ENCODE data around the gene LRATD1. TPM values are rescaled to one million over a fixed set of nuclear protein-coding genes. Genes with fewer than 3 reads are reported as not detected.

Gene LRATD1
- total RNA-seq, 1 donor from 2014 or later: 8.9 TPM

GRCh38 chr2:14602309-14602708 is 30.2 kb upstream of the LRATD1 start:
- Histone ChIP-seq H3K36me3 (no peaks in the 10 kb centered on the region), H3K4me3 (no peak overlapping the region), H3K27me3 (no peaks in the 10 kb centered on the region), H3K4me1 (no peaks in the 10 kb centered on the region), H3K9me3 (no peaks in the 10 kb centered on the region), H3K27ac (no peak overlapping the region)
- DNase-seq: no peak
- ATAC-seq: no peak
- TF ChIP-seq CTCF (IDR thresholded peaks at IDR 0.05): no peak
- intact Hi-C loops (cut with DNase I): no loop called here

DNA sequence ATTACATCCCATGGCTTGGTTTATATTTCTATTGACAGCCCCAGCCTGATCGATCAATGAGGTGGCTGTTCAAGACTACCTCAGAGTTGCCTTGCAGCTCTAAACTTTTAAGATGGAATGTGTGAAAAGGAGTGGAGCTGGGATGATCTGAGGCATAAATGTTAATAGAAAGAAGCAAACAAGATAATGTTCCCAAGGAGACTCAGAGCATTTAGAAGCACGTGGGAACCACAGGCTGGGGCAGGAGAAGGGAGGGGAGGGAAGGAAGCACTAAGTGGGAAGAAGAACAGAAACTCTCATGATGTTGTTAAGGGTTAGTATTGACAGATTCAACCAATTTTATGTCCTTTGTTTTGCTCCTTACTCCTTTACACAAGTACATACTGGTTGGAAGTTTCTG is 28.8 kb upstream of the LRATD1 start:
- TF ChIP-seq CTCF (IDR thresholded peaks at IDR 0.05): no peak

GRCh38 chr2:14608245-14608644 is 24.3 kb upstream of the LRATD1 start:
- DNase-seq (no peak), ATAC-seq (no peak)
- Histone ChIP-seq H3K36me3 (no peaks in the 10 kb centered on the region), H3K27ac (no peak overlapping the region), H3K4me1 (no peaks in the 10 kb centered on the region), H3K27me3 (no peaks in the 10 kb centered on the region), H3K9me3 (no peaks in the 10 kb centered on the region), H3K4me3 (no peak overlapping the region)
- TF ChIP-seq CTCF (IDR thresholded peaks at IDR 0.05): no peak
- intact Hi-C loops (cut with DNase I): no loop called here

More for the DNA sequence above, 28.8 kb upstream of the LRATD1 start:
- Histone ChIP-seq H3K9me3 (no peaks in the 10 kb centered on the region), H3K27me3 (no peaks in the 10 kb centered on the region), H3K27ac (no peak overlapping the region), H3K36me3 (no peaks in the 10 kb centered on the region), H3K4me1 (no peaks in the 10 kb centered on the region), H3K4me3 (no peak overlapping the region)
- no peak for DNase-seq
- intact Hi-C loops (cut with DNase I): no loop called here
- no peak for ATAC-seq

- Histone ChIP-seq H3K9me3 (no peaks in the 10 kb centered on the region), H3K27ac (no peak overlapping the region), H3K4me3 (no peak overlapping the region), H3K4me1 (no peaks in the 10 kb centered on the region), H3K36me3 (no peaks in the 10 kb centered on the region), H3K27me3 (no peaks in the 10 kb centered on the region)
- DNase-seq (no peak), ATAC-seq (no peak)
- intact Hi-C loops (cut with DNase I): no loop called here
- TF ChIP-seq CTCF (IDR thresholded peaks at IDR 0.05): no peak
These were observed 18.5 kb upstream of the LRATD1 start for GRCh38 chr2:14614017-14614416.

DNA sequence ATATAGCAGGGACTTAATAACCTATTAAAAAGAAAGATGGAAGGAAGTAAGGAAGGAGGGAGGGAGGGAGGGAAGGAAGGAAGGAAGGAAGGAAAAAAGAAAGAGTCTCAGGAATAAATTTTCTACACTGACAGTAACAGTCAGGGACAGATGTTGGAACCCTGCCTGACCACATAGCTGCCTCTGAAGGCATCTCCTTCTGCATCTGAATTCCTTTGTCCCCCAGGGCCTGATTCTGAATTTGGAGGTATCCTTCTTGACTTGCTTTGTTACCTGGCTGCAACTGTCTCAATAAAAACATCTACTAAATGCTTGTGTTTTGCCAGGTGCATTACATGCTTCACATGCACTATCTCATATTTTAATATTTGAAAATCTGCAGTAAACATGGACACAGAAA is 17.4 kb upstream of the LRATD1 start:
- H3K4me3 ChIP-seq: no peak overlapping the region
- no peak for TF ChIP-seq CTCF (IDR thresholded peaks at IDR 0.05)
- intact Hi-C loops (cut with DNase I): no loop called here

GRCh38 chr2:14615760-14616159 is 16.8 kb upstream of the LRATD1 start:
- intact Hi-C loops (cut with DNase I): no loop called here
- no peak for DNase-seq
- no peak for ATAC-seq
- TF ChIP-seq CTCF (IDR thresholded peaks at IDR 0.05): no peak
- H3K36me3 ChIP-seq: no peaks in the 10 kb centered on the region
- no peaks in the 10 kb centered on the region for H3K4me1 ChIP-seq
- no peaks in the 10 kb centered on the region for H3K9me3 ChIP-seq
- H3K27me3 ChIP-seq: no peaks in the 10 kb centered on the region
- H3K4me3 ChIP-seq: no peak overlapping the region
- no peak overlapping the region for H3K27ac ChIP-seq

More for the DNA sequence above, 17.4 kb upstream of the LRATD1 start:
- Histone ChIP-seq H3K9me3 (no peaks in the 10 kb centered on the region), H3K36me3 (no peaks in the 10 kb centered on the region), H3K27ac (no peak overlapping the region), H3K27me3 (no peaks in the 10 kb centered on the region), H3K4me1 (no peaks in the 10 kb centered on the region)
- ATAC-seq (no peak), DNase-seq (no peak)
